ENCODE measurements around the gene CAPN9.

CAPN9 gene

GRCh38 chr1:230794871-230795605, 47.9 kb downstream of the CAPN9 start:
- DNase-seq (ENCODE audit: low spot score): no peak
- in situ Hi-C loops (cut with MboI; ENCODE audit: low pct_unique_long_range_greater_than_20kb, low sequenced_read_pairs, unreplicated experiment): no loop called here
- TF ChIP-seq, protein P1, sequence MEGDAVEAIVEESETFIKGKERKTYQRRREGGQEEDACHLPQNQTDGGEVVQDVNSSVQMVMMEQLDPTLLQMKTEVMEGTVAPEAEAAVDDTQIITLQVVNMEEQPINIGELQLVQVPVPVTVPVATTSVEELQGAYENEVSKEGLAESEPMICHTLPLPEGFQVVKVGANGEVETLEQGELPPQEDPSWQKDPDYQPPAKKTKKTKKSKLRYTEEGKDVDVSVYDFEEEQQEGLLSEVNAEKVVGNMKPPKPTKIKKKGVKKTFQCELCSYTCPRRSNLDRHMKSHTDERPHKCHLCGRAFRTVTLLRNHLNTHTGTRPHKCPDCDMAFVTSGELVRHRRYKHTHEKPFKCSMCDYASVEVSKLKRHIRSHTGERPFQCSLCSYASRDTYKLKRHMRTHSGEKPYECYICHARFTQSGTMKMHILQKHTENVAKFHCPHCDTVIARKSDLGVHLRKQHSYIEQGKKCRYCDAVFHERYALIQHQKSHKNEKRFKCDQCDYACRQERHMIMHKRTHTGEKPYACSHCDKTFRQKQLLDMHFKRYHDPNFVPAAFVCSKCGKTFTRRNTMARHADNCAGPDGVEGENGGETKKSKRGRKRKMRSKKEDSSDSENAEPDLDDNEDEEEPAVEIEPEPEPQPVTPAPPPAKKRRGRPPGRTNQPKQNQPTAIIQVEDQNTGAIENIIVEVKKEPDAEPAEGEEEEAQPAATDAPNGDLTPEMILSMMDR (IDR thresholded peaks at IDR 0.05; ENCODE audit: extremely low read depth, insufficient read depth, missing control alignments): no peak

DNA sequence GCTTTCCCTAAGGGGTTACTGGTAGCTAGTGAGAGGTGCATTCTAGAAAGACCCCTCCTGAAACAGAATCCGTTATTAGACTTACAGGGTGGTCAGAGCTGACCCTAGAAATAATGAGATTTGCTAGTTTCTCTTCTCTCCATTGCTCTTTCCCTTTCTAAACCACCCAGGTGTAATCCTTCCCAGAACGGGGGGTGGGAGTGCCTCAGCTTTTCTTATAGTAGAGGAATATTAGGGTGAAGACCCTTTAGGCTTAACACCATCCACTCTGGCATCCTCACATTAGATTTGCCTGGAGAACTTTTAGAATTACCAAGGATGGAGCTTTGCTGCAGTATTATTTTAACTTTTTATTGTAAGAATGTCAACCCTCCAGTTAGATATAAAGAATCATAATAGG, 49.4 kb downstream of the CAPN9 start:
- DNase-seq (ENCODE audit: low spot score): no peak
- in situ Hi-C loops (cut with MboI; ENCODE audit: low pct_unique_long_range_greater_than_20kb, low sequenced_read_pairs, unreplicated experiment): no loop called here
- TF ChIP-seq, protein P1 (IDR thresholded peaks at IDR 0.05; ENCODE audit: extremely low read depth, insufficient read depth, missing control alignments): no peak

DNA sequence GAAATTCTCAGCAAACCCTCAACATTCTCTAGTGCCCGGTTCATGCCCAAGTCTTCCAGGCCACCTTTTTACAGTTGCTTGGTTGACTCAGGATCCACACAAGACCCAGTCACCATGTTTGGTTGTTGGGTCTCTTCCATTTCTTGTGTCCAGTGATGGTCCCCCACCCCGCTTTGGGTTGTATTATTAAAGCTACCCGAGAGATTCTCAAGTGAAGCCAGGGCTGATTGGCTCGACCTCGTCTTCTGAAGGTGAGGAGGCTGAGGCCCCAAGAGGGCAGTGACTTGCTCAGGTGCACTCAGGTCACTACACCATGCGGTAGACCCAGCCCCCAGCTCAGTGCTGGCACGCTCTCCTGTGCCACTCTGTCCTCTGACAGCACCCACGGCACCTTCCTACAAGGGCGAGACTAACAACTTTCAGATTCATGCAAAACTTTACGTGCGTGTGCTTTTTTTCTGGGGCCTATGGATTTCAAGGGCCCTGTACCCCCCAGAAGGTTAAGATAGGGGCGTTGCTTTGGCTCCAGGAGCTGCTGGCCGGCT, 50.3 kb downstream of the CAPN9 start:
- no peak for DNase-seq (ENCODE audit: low spot score)
- TF ChIP-seq, protein P1 (IDR thresholded peaks at IDR 0.05; ENCODE audit: extremely low read depth, insufficient read depth, missing control alignments): no peak
- in situ Hi-C loops (cut with MboI; ENCODE audit: low pct_unique_long_range_greater_than_20kb, low sequenced_read_pairs, unreplicated experiment): no loop called here

GRCh38 chr1:230797942-230798365, 50.8 kb downstream of the CAPN9 start:
- DNase-seq (ENCODE audit: low spot score): no peak
- in situ Hi-C loops (cut with MboI; ENCODE audit: low pct_unique_long_range_greater_than_20kb, low sequenced_read_pairs, unreplicated experiment): no loop called here
- TF ChIP-seq, protein P1 (IDR thresholded peaks at IDR 0.05; ENCODE audit: extremely low read depth, insufficient read depth, missing control alignments): peak; percentile 21

- in situ Hi-C loops (cut with MboI; ENCODE audit: low pct_unique_long_range_greater_than_20kb, low sequenced_read_pairs, unreplicated experiment): no loop called here
- no peak for DNase-seq (ENCODE audit: low spot score)
- TF ChIP-seq, protein P1 (IDR thresholded peaks at IDR 0.05; ENCODE audit: extremely low read depth, insufficient read depth, missing control alignments): no peak
Observed at GRCh38 chr1:230798491-230798890, 51.3 kb downstream of the CAPN9 start.

DNA sequence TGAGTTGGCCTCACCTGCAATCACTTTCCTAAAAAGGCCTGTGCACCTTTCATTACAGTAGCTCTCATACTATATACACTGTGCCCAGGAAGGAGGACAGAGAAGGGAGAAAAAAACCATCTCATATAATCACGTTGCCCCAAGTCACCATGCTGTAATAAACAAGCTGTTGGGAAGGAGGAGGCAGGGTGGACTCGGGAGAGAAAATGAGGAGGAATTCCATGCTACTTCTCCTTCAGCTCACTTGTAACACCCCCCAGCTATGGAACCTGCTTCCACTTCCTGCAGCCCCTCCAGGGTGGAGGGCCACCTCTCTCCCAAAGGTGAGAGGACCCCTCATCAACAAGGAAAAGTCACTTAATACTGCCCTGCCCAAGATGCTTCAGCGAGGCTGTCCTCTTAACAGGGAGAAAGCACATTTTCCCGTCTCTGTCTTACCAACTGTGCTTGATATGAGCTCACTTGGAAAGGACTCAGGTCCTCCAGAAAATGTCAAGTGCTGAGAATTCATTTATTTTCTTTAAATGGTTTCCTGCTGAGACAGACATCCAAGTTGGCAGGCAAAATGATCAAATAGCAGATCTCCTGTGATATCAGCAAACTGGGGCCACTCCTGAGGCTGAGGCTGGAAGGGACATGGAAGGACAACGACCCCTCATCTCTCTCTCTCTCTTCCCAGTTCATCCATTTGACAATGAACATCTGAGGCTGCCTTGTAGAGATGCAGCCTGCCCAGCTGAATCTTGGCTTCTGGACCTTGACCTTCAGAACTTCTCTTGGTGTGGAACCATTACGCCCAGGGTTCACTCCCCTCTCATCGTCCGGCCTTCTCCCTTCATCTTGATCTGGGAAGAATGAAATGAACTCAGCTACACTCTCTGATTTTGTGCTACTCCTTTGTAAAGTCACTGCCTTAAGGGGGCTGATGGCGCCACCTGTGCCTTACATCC, 54.0 kb downstream of the CAPN9 start:
- no peak for DNase-seq (ENCODE audit: low spot score)
- TF ChIP-seq, protein P1 (IDR thresholded peaks at IDR 0.05; ENCODE audit: extremely low read depth, insufficient read depth, missing control alignments): no peak
- in situ Hi-C loops (cut with MboI; ENCODE audit: low pct_unique_long_range_greater_than_20kb, low sequenced_read_pairs, unreplicated experiment): no loop called here

All from GM13977 (cell line).